A549 (cell line): ENCODE data around the gene RAB11FIP4. TPM values are rescaled to one million over a fixed set of nuclear protein-coding genes. Genes with fewer than 3 reads are reported as not detected.

Source experiments
- ATAC-seq, 2 experiments: fragments of 200-7000 bp in 1 of 2; fragments of >200 bp in 1 of 2; cut with Nextera tagmentation in 1 of 2; cut with Tn5 transposase in 1 of 2; 3 replicates each; pipeline versions ENCODE4 v1.8.0 to v1.9.1; 2018 to 2020; ENCODE audit warnings: mild to moderate bottlenecking in 1 of 2, moderate library complexity in 1 of 2
- CTCF ChIA-PET: fragments of 300-600 bp; sonication (Branson Sonifier 250); formaldehyde crosslinking; extraction: SDS; loops from one replicate; lab custom pipeline; 2021; ENCODE audit warnings: antibody characterized with exemption, inconsistent platforms; lab: Yijun Ruan, JAX
- POLR2A ChIA-PET: fragments of 350-600 bp; formaldehyde crosslinking; extraction: SDS; loops from one replicate; lab custom pipeline; 2021; ENCODE audit warnings: antibody characterized with exemption, inconsistent platforms; lab: Yijun Ruan, JAX
- DNase-seq, 2 experiments: peaks; one replicate each; pipeline versions ENCODE4 v3.0.0 to v3.0.0-alpha.2; 2011 to 2016; ENCODE audit warnings: low read depth in 1 of 2, low spot score in 1 of 2
- FAIRE-seq: peaks from 2 replicates; lab custom pipeline; 2011; peaks lifted over from hg19 to GRCh38; lab: Jason Lieb, UNC
- H3K27ac ChIP-seq, 2 experiments: fragments of >200 bp; sonication (Bioruptor Twin); formaldehyde crosslinking; 3 replicates each; pipeline ENCODE4 v1.5.1; 2016 to 2017
- H3K4me1 ChIP-seq: fragments of >200 bp; sonication (Bioruptor Twin); formaldehyde crosslinking; 3 replicates; pipeline ENCODE4 v1.6.1; 2016
- H3K4me2 ChIP-seq: fragments of >200 bp; sonication (Bioruptor Twin); formaldehyde crosslinking; 3 replicates; pipeline ENCODE4 v1.6.1; 2016
- H3K4me3 ChIP-seq: fragments of >200 bp; sonication (Bioruptor Twin); formaldehyde crosslinking; 3 replicates; pipeline ENCODE4 v1.5.1; 2016
- H3K9me3 ChIP-seq: fragments of >200 bp; sonication (Bioruptor Twin); formaldehyde crosslinking; 3 replicates; pipeline ENCODE4 v1.6.1; 2016
- CBX2 ChIP-seq: fragments of 200-600 bp; sonication (generic); IDR thresholded peaks from 2 replicates; pipeline ENCODE4 v1.6.1; 2016; ENCODE audit warnings: low read depth, mild to moderate bottlenecking, borderline replicate concordance
- CHD4 ChIP-seq: fragments of 200-600 bp; sonication (generic); IDR thresholded peaks from 2 replicates; pipeline ENCODE4 v1.6.1; 2016; ENCODE audit warnings: antibody characterized with exemption, mild to moderate bottlenecking, borderline replicate concordance
- EP300 ChIP-seq, 2 experiments: fragments of >200 bp; sonication (Bioruptor Twin); formaldehyde crosslinking; IDR thresholded peaks; 2 replicates in 1 of 2; 3 replicates in 1 of 2; pipeline ENCODE4 v1.6.1; 2016 to 2017
- FOXS1 ChIP-seq: fragments of 250-450 bp; sonication (Bioruptor Pico); IDR thresholded peaks from 2 replicates; pipeline ENCODE4 v1.5.0; 2020; ENCODE audit warnings: mild to moderate bottlenecking, moderate library complexity
- HDAC2 ChIP-seq: fragments of 200-600 bp; sonication (generic); IDR thresholded peaks from 2 replicates; pipeline ENCODE4 v1.6.1; 2016
- HOXA7 ChIP-seq: fragments of 250-450 bp; sonication (Bioruptor Pico); IDR thresholded peaks from 2 replicates; pipeline ENCODE4 v1.5.0; 2020; ENCODE audit warnings: mild to moderate bottlenecking, moderate library complexity
- MAZ ChIP-seq: fragments of 150-350 bp; IDR thresholded peaks from 2 replicates; pipeline ENCODE4 v1.6.1; 2014; ENCODE audit warnings: antibody characterized with exemption, low read depth, low read length, borderline replicate concordance
- RAD21 ChIP-seq, 2 experiments: fragments of >200 bp in 1 of 2; sonication (Bioruptor Twin) in 1 of 2; formaldehyde crosslinking in 1 of 2; IDR thresholded peaks in 1 of 2; conservative IDR thresholded peaks in 1 of 2; 2 replicates in 1 of 2; 3 replicates in 1 of 2; pipeline ENCODE4 v1.6.1; 2012 to 2018; ENCODE audit warnings: inconsistent platforms in 1 of 2
- RCOR1 ChIP-seq: fragments of 150-350 bp; IDR thresholded peaks from 2 replicates; pipeline ENCODE4 v1.6.1; 2014; ENCODE audit warnings: antibody characterized with exemption, low read length, low read depth
- RNF2 ChIP-seq: fragments of 200-600 bp; sonication (generic); IDR thresholded peaks from 2 replicates; pipeline ENCODE4 v1.6.1; 2016; ENCODE audit warnings: low read depth, mild to moderate bottlenecking, antibody characterized with exemption, moderate library complexity, borderline replicate concordance
- SMC3 ChIP-seq: fragments of >200 bp; sonication (Bioruptor Twin); formaldehyde crosslinking; IDR thresholded peaks from 3 replicates; pipeline ENCODE4 v1.6.1; 2018; ENCODE audit warnings: inconsistent platforms
- TP53 ChIP-seq: fragments of 250-450 bp; sonication (Bioruptor Pico); IDR thresholded peaks from 2 replicates; pipeline ENCODE4 v1.5.0; 2021; ENCODE audit warnings: mild to moderate bottlenecking, moderate library complexity
- ZC3H11A ChIP-seq: fragments of 450-650 bp; IDR thresholded peaks from 2 replicates; pipeline ENCODE4 v1.6.1; 2014; ENCODE audit warnings: antibody characterized with exemption, mild to moderate bottlenecking
- WGBS: methylation state at CpG from one replicate; pipeline ENCODE4 v1.1.6; 2017; ENCODE audit errors: missing lambda C conversion rate; 5-methylcytosine and 5-hydroxymethylcytosine counted together
- polyA plus RNA-seq, 4 experiments: library from polyadenylated mRNA; depleted of rRNA in 3 of 4; stranded (reverse); fragments of >200 nt; fragmentation: RNase III in 1 of 4; extraction: RNeasy Plus Mini Kit Qiagen cat#74134 plus additional on column Dnase treatment in 1 of 4; gene quantifications; 2 replicates in 3 of 4; 3 replicates in 1 of 4; pipeline ENCODE4 v1.2.3, GENCODE V29; 2011 to 2017
- TF ChIP-seq, protein P1 (sequence below): fragments of >200 bp; sonication (Bioruptor Twin); formaldehyde crosslinking; IDR thresholded peaks from 3 replicates; pipeline ENCODE4 v1.6.1; 2016
- TF ChIP-seq, protein P2 (sequence below): fragments of >200 bp; sonication (Bioruptor Twin); formaldehyde crosslinking; IDR thresholded peaks from 3 replicates; pipeline ENCODE4 v1.5.1; 2016
- TF ChIP-seq, protein P3 (sequence below): IDR thresholded peaks from 2 replicates; pipeline ENCODE4 v1.6.1; 2012; ENCODE audit warnings: low read depth, borderline replicate concordance
- TF ChIP-seq, protein P4 (sequence below): IDR thresholded peaks from 2 replicates; pipeline ENCODE4 v1.6.1; 2012
- TF ChIP-seq, protein P5 (sequence below): IDR thresholded peaks from 2 replicates; pipeline ENCODE4 v1.6.1; 2012

Gene RAB11FIP4
- polyA plus RNA-seq, 2 of the 4 experiments (the other 2 are of a cell fraction): 1.9 to 3.5 TPM

DNA sequence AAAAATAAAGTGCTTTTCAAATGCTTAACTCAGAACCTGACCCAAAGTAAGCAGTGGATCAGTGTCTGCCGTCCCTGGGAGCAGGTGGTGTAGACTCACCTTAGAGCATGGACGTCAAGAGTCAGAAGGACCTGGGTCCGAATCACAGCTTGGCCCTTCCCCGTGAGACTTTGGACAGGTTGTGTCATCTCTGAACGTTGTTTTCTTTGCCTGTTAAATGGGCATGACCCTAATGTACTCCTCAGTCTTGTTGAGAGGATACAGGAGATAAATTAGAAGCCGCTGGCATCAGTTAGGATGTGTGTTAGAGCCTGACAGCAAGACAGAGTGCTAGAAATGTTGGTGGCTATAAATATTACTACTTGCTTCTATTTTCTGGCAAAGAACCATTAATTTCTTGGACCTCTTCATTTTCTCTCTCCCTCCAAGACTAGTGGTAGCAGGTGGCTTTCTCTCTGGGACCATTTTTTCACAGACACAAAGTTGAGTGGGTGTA lies 68.8 kb downstream of the RAB11FIP4 start (continued):
- TF ChIP-seq, protein P1, sequence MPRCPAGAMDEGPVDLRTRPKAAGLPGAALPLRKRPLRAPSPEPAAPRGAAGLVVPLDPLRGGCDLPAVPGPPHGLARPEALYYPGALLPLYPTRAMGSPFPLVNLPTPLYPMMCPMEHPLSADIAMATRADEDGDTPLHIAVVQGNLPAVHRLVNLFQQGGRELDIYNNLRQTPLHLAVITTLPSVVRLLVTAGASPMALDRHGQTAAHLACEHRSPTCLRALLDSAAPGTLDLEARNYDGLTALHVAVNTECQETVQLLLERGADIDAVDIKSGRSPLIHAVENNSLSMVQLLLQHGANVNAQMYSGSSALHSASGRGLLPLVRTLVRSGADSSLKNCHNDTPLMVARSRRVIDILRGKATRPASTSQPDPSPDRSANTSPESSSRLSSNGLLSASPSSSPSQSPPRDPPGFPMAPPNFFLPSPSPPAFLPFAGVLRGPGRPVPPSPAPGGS: no peak
- TF ChIP-seq RNF2 (no peak), HOXA7 (CRISPR knock-in tag) (no peak), MAZ (no peak), HDAC2 (no peak)

DNA sequence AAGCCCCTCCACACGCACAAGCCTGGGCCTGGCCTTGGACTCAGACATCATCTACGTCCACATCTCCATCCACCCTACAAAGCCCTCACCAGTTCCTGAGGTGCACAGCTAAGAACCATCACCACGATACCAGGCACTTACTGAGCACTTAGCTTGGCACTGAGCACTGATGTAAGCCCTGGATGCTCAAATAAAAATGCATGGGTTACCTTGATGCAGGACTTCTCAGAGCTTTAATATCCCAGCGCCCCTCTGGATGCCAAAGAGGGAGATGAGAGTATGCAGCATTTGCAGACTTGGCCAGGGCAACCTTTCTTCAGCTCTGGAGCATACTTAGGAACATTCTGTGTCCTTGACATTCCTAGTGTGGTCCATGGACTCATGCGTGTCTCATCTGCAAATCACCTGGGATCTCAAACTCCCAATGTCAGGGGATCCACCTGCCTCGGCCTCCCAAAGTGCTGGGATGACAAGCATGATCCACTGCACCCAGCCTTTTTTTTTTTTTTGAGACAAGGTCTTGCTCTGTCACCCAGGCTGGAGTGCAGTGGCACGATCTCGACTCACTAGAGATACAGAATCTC lies 69.8 kb downstream of the RAB11FIP4 start:
- no peak for DNase-seq
- ChIA-PET POLR2A (no interaction called here), CTCF (interaction anchor here (0.5 to 3.8 kb wide), 6 partner anchors 13 to 656 kb away, joined by 3 to 26 read pairs (median 3); no protein-coding TSS in a partner anchor)
- Histone ChIP-seq H3K4me3 (no peak overlapping the region), H3K4me2 (no peak overlapping the region), H3K27ac (no peak overlapping the region), H3K4me1 (no peaks in the 10 kb centered on the region), H3K9me3 (no peaks in the 10 kb centered on the region)
- no peak for TF ChIP-seq FOXS1 (CRISPR knock-in tag)
- no peak for TF ChIP-seq CHD4
- TF ChIP-seq ZC3H11A: no peak
- no peak for TF ChIP-seq TP53 (CRISPR knock-in tag)
- ATAC-seq: no peak; a peak in 1 of 6 replicates
- 35% methylated on average over 8 of the region's 8 CpGs for WGBS
- no peak for FAIRE-seq

DNA sequence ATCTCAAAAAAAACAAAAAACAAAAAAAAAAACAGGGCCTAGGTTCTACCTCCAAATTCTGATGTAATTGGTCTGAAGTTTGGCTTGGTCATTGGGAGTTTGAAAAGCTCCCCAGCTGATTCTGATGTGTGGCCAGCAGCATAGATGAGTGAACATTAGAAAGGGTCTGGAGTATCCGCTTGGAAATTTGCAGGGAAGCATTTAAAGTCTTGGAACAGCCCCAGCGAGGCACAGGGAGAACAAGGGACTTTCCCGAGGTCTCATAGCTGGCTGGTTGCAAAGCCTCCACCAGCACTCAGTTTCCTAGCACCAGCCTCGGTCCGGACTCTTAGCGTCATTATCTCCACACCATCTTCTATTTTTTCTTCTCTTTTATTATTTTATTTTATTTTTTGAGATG lies 70.8 kb downstream of the RAB11FIP4 start:
- WGBS: 66% methylated on average over 6 of the region's 6 CpGs
- TF ChIP-seq, protein P2, sequence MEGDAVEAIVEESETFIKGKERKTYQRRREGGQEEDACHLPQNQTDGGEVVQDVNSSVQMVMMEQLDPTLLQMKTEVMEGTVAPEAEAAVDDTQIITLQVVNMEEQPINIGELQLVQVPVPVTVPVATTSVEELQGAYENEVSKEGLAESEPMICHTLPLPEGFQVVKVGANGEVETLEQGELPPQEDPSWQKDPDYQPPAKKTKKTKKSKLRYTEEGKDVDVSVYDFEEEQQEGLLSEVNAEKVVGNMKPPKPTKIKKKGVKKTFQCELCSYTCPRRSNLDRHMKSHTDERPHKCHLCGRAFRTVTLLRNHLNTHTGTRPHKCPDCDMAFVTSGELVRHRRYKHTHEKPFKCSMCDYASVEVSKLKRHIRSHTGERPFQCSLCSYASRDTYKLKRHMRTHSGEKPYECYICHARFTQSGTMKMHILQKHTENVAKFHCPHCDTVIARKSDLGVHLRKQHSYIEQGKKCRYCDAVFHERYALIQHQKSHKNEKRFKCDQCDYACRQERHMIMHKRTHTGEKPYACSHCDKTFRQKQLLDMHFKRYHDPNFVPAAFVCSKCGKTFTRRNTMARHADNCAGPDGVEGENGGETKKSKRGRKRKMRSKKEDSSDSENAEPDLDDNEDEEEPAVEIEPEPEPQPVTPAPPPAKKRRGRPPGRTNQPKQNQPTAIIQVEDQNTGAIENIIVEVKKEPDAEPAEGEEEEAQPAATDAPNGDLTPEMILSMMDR: no peak
- TF ChIP-seq, protein P3, sequence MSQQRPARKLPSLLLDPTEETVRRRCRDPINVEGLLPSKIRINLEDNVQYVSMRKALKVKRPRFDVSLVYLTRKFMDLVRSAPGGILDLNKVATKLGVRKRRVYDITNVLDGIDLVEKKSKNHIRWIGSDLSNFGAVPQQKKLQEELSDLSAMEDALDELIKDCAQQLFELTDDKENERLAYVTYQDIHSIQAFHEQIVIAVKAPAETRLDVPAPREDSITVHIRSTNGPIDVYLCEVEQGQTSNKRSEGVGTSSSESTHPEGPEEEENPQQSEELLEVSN: no peak
- TF ChIP-seq RAD21 (conservative IDR thresholded peaks at IDR 0.05 in 1 of 2, IDR thresholded peaks at IDR 0.05 in 1 of 2) (no peak), FOXS1 (CRISPR knock-in tag) (no peak), CHD4 (no peak), SMC3 (no peak), CBX2 (no peak), RNF2 (no peak), EP300 (IDR thresholded peaks at IDR 0.05) (no peak), RCOR1 (no peak)
- TF ChIP-seq, protein P4, sequence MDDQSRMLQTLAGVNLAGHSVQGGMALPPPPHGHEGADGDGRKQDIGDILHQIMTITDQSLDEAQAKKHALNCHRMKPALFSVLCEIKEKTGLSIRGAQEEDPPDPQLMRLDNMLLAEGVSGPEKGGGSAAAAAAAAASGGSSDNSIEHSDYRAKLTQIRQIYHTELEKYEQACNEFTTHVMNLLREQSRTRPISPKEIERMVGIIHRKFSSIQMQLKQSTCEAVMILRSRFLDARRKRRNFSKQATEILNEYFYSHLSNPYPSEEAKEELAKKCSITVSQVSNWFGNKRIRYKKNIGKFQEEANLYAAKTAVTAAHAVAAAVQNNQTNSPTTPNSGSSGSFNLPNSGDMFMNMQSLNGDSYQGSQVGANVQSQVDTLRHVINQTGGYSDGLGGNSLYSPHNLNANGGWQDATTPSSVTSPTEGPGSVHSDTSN: no peak
- TF ChIP-seq, protein P5, sequence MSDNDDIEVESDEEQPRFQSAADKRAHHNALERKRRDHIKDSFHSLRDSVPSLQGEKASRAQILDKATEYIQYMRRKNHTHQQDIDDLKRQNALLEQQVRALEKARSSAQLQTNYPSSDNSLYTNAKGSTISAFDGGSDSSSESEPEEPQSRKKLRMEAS: no peak
- TF ChIP-seq, all 56 proteins: peak for 0
- H3K27ac ChIP-seq: no peak overlapping the region
- H3K9me3 ChIP-seq: no peaks in the 10 kb centered on the region
- no peaks in the 10 kb centered on the region for H3K4me1 ChIP-seq
- no peak for ATAC-seq
- ChIA-PET POLR2A (no interaction called here), CTCF (interaction anchor here (0.5 to 3.8 kb wide), 7 partner anchors 11 to 380 kb away, joined by 3 to 26 read pairs (median 3); no protein-coding TSS in a partner anchor)
- H3K4me2 ChIP-seq: no peak overlapping the region
- no peak for DNase-seq
- H3K4me3 ChIP-seq: no peak overlapping the region
- no peak for FAIRE-seq
